Panc1 (cell line): ENCODE measurements around the gene KIF26B. TPM values are rescaled to one million over a fixed set of nuclear protein-coding genes. Genes with fewer than 3 reads are reported as not detected.

Source experiments
- ATAC-seq: fragments of 200-7000 bp; cut with Tn5 transposase; 2 replicates; pipeline ENCODE4 v1.9.1; 2020; ENCODE audit warnings: mild to moderate bottlenecking, moderate library complexity
- BruUV-seq: library from RNA; stranded (reverse); fragments of 400-500 nt; replicated peaks from 2 replicates; lab custom pipeline; 2021; lab: Mats Ljungman, UMichigan
- CTCF ChIA-PET: fragments of 300-600 bp; sonication (Branson Sonifier 250); formaldehyde crosslinking; loops from one replicate; lab custom pipeline; 2022; ENCODE audit warnings: antibody characterized with exemption; lab: Charles Lee
- POLR2A ChIA-PET: fragments of 300-600 bp; sonication (Branson Sonifier 250); formaldehyde crosslinking; loops from one replicate; lab custom pipeline; 2022; ENCODE audit warnings: antibody characterized with exemption; lab: Charles Lee
- DNase-seq: peaks from one replicate; pipeline ENCODE4 v3.0.0-alpha.2; 2010; ENCODE audit warnings: low read depth, low spot score
- H3K27ac ChIP-seq: 2 replicates; pipeline ENCODE4 v1.5.1; 2011; ENCODE audit warnings: mild to moderate bottlenecking, low read length, inconsistent platforms
- H3K27me3 ChIP-seq: fragments of 200-500 bp; sonication (Bioruptor generic); 2 replicates; pipeline ENCODE4 v1.6.0; 2014; ENCODE audit warnings: low read length, inconsistent platforms; ENCODE audit not compliant: control insufficient read depth, insufficient read depth
- H3K36me3 ChIP-seq: fragments of 200-500 bp; sonication (Bioruptor generic); 2 replicates; pipeline ENCODE4 v1.5.1; 2014; ENCODE audit warnings: inconsistent platforms, mild to moderate bottlenecking, low read length, moderate library complexity; ENCODE audit not compliant: control insufficient read depth, insufficient read depth
- H3K4me1 ChIP-seq: 2 replicates; pipeline ENCODE4 v1.5.1; 2011; ENCODE audit warnings: inconsistent platforms, mild to moderate bottlenecking, low read length, moderate library complexity; ENCODE audit not compliant: control insufficient read depth, insufficient read depth
- H3K4me3 ChIP-seq, 2 experiments: 2 replicates each; pipeline ENCODE4 v1.5.1; 2011 to 2012; ENCODE audit warnings: low read depth in 2 of 2, low read length in 2 of 2, mild to moderate bottlenecking in 2 of 2, inconsistent platforms in 1 of 2, moderate library complexity in 1 of 2
- H3K9me3 ChIP-seq: fragments of 200-500 bp; sonication (Bioruptor generic); 2 replicates; pipeline ENCODE4 v1.5.1; 2014; ENCODE audit warnings: low read depth, mild to moderate bottlenecking, inconsistent platforms, low read length, moderate library complexity; ENCODE audit not compliant: control insufficient read depth, insufficient read depth
- POLR2AphosphoS5 ChIP-seq: IDR thresholded peaks from 2 replicates; pipeline ENCODE4 v1.6.1; 2012; ENCODE audit warnings: mild to moderate bottlenecking, low read depth, low read length, moderate library complexity
- SIN3A ChIP-seq: IDR thresholded peaks from 2 replicates; pipeline ENCODE4 v1.6.1; 2012; ENCODE audit warnings: low read depth, mild to moderate bottlenecking, low read length, moderate library complexity, borderline replicate concordance; ENCODE audit not compliant: insufficient read depth
- TCF7L2 ChIP-seq: IDR thresholded peaks from 2 replicates; pipeline ENCODE4 v1.6.1; 2011; ENCODE audit warnings: mild to moderate bottlenecking, low read depth, low read length, inconsistent platforms
- in situ Hi-C: cut with HindIII; loops from 2 replicates; pipeline ENCODE4 v1.10.0; 2016; ENCODE audit warnings: low sequenced_read_pairs, low pct_unique_long_range_greater_than_20kb
- intact Hi-C: fragments of 100-400 bp; cut with micrococcal nuclease; formaldehyde crosslinking; loops from one replicate; pipeline ENCODE4 v1.10.0; 2022; ENCODE audit not compliant: unreplicated experiment
- total RNA-seq: library from RNA; stranded (reverse); gene quantifications from one replicate; pipeline ENCODE4 v1.2.1, GENCODE V29; 2021; ENCODE audit not compliant: unreplicated experiment
- TF ChIP-seq, protein P1 (sequence below), 2 experiments: IDR thresholded peaks; 2 replicates each; pipeline ENCODE4 v1.6.1; 2011 to 2012; ENCODE audit warnings: low read depth in 2 of 2, control low read depth in 1 of 2, low read length in 1 of 2, mild to moderate bottlenecking in 1 of 2, moderate library complexity in 1 of 2; ENCODE audit not compliant: insufficient read depth in 1 of 2
- TF ChIP-seq, protein P2 (sequence below): fragments of 450-650 bp; IDR thresholded peaks from 2 replicates; pipeline ENCODE4 v1.5.1; 2017; ENCODE audit warnings: mild to moderate bottlenecking

Gene KIF26B
- total RNA-seq, 1 experiment from 2014 or later, result 0.33 TPM

DNA sequence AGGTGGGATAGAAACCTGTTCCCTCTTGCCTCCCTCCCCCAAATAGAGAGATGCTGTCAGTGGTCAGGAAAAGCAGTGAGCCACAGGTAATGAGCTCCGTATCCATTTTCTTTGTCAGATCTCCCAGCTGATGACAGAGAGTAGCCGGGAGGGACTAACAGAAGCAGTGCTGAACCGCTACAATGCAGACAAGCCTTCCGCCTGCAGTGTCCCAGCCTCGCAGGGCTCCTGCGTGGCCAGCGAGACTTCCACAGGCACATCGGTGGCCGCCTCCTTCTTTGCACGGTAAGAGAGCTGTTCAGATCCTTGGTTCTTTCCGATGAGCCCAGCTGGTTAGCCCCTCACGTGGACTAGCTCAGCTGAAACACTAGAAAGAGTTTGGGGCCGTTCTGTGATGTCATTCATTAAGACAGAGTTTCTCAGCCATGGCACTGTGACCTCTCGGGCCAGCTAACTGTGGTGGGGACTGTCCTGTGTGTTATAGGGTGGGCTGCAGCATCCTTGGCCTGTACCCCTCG, 264.7 kb downstream of the KIF26B start:
- Histone ChIP-seq H3K4me1 (no peaks in the 10 kb centered on the region), H3K36me3 (no peaks in the 10 kb centered on the region), H3K9me3 (no peaks in the 10 kb centered on the region), H3K27ac (no peak overlapping the region), H3K4me3 (no peak overlapping the region), H3K27me3 (peaks cover 27% of the 10 kb centered on the region)
- intact Hi-C loops (no loop called here), in situ Hi-C loops (no loop called here)
- ChIA-PET POLR2A (no interaction called here), CTCF (interaction anchor here (0.6 kb wide), 1 partner anchor 771 kb away, joined by 3 read pairs; no protein-coding TSS in a partner anchor)
- no TSS peak for BruUV-seq
- ATAC-seq (no peak), DNase-seq (no peak)
- TF ChIP-seq, protein P1, sequence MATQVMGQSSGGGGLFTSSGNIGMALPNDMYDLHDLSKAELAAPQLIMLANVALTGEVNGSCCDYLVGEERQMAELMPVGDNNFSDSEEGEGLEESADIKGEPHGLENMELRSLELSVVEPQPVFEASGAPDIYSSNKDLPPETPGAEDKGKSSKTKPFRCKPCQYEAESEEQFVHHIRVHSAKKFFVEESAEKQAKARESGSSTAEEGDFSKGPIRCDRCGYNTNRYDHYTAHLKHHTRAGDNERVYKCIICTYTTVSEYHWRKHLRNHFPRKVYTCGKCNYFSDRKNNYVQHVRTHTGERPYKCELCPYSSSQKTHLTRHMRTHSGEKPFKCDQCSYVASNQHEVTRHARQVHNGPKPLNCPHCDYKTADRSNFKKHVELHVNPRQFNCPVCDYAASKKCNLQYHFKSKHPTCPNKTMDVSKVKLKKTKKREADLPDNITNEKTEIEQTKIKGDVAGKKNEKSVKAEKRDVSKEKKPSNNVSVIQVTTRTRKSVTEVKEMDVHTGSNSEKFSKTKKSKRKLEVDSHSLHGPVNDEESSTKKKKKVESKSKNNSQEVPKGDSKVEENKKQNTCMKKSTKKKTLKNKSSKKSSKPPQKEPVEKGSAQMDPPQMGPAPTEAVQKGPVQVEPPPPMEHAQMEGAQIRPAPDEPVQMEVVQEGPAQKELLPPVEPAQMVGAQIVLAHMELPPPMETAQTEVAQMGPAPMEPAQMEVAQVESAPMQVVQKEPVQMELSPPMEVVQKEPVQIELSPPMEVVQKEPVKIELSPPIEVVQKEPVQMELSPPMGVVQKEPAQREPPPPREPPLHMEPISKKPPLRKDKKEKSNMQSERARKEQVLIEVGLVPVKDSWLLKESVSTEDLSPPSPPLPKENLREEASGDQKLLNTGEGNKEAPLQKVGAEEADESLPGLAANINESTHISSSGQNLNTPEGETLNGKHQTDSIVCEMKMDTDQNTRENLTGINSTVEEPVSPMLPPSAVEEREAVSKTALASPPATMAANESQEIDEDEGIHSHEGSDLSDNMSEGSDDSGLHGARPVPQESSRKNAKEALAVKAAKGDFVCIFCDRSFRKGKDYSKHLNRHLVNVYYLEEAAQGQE (IDR thresholded peaks at IDR 0.05; ENCODE audit: insufficient read depth in 1 of 2, low read depth in 2 of 2, low read length in 1 of 2), result no peak
- TF ChIP-seq POLR2AphosphoS5 (no peak), SIN3A (no peak), TCF7L2 (no peak)
- TF ChIP-seq, protein P2, sequence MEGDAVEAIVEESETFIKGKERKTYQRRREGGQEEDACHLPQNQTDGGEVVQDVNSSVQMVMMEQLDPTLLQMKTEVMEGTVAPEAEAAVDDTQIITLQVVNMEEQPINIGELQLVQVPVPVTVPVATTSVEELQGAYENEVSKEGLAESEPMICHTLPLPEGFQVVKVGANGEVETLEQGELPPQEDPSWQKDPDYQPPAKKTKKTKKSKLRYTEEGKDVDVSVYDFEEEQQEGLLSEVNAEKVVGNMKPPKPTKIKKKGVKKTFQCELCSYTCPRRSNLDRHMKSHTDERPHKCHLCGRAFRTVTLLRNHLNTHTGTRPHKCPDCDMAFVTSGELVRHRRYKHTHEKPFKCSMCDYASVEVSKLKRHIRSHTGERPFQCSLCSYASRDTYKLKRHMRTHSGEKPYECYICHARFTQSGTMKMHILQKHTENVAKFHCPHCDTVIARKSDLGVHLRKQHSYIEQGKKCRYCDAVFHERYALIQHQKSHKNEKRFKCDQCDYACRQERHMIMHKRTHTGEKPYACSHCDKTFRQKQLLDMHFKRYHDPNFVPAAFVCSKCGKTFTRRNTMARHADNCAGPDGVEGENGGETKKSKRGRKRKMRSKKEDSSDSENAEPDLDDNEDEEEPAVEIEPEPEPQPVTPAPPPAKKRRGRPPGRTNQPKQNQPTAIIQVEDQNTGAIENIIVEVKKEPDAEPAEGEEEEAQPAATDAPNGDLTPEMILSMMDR, result no peak

DNA sequence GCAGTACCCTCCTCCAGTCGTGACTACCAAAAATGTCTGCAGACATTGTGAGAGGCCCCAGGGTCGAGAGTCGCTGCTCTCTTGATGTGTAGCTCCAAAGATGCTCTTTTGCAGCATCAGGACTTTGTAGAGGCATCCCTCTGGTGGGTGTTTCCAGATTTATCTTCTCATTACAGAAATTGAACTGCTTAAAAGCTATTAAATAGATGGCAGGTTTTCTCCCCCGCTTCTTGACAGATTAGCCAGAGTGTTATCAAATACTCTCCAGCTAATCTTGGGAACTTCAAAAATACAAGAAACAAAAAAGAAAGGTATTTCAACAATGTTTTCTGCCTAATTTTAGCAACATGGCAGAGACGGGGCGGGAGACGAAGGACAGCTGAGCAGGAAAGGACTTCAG, 265.2 kb downstream of the KIF26B start:
- no peak overlapping the region for H3K4me3 ChIP-seq
- BruUV-seq, result no TSS peak
- no peak for DNase-seq
- H3K36me3 ChIP-seq, result no peaks in the 10 kb centered on the region
- peaks cover 27% of the 10 kb centered on the region for H3K27me3 ChIP-seq
- CTCF ChIA-PET, result no interaction called here
- TF ChIP-seq, protein P1 (IDR thresholded peaks at IDR 0.05; ENCODE audit: insufficient read depth in 1 of 2, low read depth in 2 of 2, low read length in 1 of 2), result no peak
- TF ChIP-seq SIN3A, result no peak
- TF ChIP-seq, protein P2, result no peak
- intact Hi-C loops (no loop called here), in situ Hi-C loops (no loop called here)
- POLR2A ChIA-PET, result no interaction called here
- no peaks in the 10 kb centered on the region for H3K4me1 ChIP-seq
- H3K27ac ChIP-seq, result no peak overlapping the region
- no peaks in the 10 kb centered on the region for H3K9me3 ChIP-seq
- ATAC-seq, result no peak
